D721Med (cell line): ENCODE data around the gene NR1I3.
"Not testable (repeated sequence)": the region's sequence is repeated elsewhere in the genome, so short reads cannot be mapped to it uniquely, and the experiment has no call there.

Experiments used
- DNase-seq: peaks from one replicate; pipeline ENCODE4 v3.0.0; 2011; ENCODE audit warnings: low spot score; ENCODE audit not compliant: insufficient read length
- FAIRE-seq: peaks from 2 replicates; lab custom pipeline; 2011; peaks lifted over from hg19 to GRCh38; lab: Jason Lieb, UNC
- CTCF ChIP-seq: IDR thresholded peaks from 2 replicates; pipeline ENCODE4 v1.5.1; 2012; ENCODE audit warnings: mild to moderate bottlenecking, control low read depth; ENCODE audit not compliant: insufficient read depth; ENCODE audit errors: missing control alignments

The NR1I3 gene

GRCh38 chr1:161259765-161260164, 21.8 kb upstream of the NR1I3 start:
- no peak for DNase-seq
- no peak for TF ChIP-seq CTCF
- no peak for FAIRE-seq

- DNase-seq = no peak
- TF ChIP-seq CTCF = no peak
- FAIRE-seq = no peak
Observed at GRCh38 chr1:161259345-161259702, 21.3 kb upstream of the NR1I3 start.

GRCh38 chr1:161258439-161259344, 20.7 kb upstream of the NR1I3 start, which contains the start of gene PCP4L1:
PCP4L1 (plus strand) TSS chr1:161258745; CDS start chr1:161258975, 230 bp downstream.
- TF ChIP-seq CTCF = no peak
- DNase-seq = no peak
- FAIRE-seq = no peak

GRCh38 chr1:161257109-161257508, 19.1 kb upstream of the NR1I3 start:
- not testable (repeated sequence) for DNase-seq, FAIRE-seq

GRCh38 chr1:161255955-161256520, 18.0 kb upstream of the NR1I3 start:
- DNase-seq, FAIRE-seq: not testable (repeated sequence)

GRCh38 chr1:161255302-161255701, 17.3 kb upstream of the NR1I3 start:
- DNase-seq, FAIRE-seq: not testable (repeated sequence)

GRCh38 chr1:161251579-161251978, 13.6 kb upstream of the NR1I3 start:
- DNase-seq (no peak), FAIRE-seq (no peak)

GRCh38 chr1:161250829-161251228, 12.8 kb upstream of the NR1I3 start:
- no peak for FAIRE-seq

More at GRCh38 chr1:161251579-161251978, 13.6 kb upstream of the NR1I3 start:
- TF ChIP-seq CTCF = no peak

GRCh38 chr1:161250100-161250499, 12.1 kb upstream of the NR1I3 start:
- not testable (repeated sequence) for FAIRE-seq, DNase-seq

More at GRCh38 chr1:161250829-161251228, 12.8 kb upstream of the NR1I3 start:
- no peak for TF ChIP-seq CTCF
- DNase-seq = no peak
